ENCODE results near the gene CTIF.
A peak's percentile ranks its signal among the peaks of the same experiment; 100 is the strongest.

CTIF gene

DNA sequence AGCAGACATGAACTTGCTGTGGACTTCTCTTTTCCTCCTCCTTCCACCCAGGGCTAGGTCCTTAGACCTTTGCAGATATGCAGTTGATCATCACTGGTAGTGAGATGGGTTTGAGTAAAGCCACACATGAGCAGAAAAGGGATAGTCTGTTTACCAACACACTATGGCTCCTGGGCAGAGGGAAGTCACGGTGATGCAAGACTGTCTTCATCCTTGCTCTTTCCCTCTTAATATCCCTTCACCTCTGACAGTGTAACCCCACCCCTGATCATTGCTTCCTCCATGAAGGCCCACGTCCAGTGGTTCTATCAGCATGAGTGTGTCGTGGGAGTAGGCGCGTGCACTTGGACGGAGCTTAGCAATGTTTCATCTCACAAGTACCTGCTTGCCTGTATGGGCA lies 223.2 kb downstream of the CTIF start:
- DNase-seq: no peak

DNA sequence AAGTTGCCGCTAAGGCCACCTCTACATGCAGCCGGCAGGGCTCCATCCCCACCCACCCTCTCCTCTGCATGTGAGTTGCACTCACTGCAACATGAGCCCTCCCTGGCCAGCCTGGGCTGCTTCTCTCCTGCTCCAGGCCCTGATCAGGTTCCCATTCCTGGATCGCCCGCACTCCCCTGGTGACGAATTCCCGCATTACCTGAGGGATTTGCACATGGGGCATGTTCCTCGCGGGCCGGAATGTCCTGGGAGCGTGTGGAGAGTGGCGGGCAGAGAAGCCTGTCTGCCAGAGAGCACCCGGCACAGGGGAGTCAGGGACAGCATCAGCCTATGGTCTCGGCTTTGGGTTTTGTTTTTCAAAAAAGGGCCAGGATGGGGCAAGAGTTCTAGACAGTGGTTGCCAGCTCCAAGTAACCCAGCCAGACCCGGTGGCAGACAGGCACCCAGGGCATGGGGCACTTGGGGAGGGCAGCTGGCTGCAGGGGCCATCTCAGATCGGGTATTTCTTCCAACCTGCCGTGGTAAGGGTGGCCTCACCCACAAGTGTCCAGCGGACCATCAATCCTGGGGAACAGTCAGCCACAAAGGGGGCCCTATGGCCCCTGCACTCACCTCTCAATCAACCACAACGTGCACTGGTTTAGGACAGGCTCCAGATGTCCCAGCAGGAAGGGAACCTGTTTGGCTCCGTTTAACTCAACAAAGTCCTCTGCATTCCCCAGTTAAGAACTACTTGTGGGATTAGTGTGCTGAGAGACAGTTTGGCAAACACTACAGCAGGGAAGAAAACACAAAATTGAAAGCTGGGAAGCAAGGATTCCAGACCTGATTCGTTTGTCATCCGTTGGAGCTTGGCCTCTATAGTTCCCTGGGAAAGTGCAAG lies 224.2 kb downstream of the CTIF start:
- no peak for DNase-seq

DNA sequence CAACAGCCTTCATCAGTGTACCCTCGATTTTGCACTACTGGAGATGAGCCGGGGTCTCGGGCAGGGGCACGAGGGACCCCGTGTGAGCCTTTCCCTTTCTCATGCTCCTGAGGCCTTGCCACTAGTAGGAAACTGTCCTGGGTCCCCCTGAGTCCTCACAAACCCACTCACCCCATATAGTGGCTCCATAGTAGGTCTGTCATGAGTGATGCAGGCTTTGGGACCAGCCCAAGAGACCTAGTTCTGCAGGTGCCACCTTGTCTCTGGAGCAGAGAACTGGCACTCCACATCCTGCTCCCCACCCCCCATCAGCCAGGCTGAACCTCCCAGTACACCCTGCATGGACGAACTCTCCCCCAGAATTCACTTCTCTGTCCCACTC lies 224.9 kb downstream of the CTIF start:
- no peak for DNase-seq

DNA sequence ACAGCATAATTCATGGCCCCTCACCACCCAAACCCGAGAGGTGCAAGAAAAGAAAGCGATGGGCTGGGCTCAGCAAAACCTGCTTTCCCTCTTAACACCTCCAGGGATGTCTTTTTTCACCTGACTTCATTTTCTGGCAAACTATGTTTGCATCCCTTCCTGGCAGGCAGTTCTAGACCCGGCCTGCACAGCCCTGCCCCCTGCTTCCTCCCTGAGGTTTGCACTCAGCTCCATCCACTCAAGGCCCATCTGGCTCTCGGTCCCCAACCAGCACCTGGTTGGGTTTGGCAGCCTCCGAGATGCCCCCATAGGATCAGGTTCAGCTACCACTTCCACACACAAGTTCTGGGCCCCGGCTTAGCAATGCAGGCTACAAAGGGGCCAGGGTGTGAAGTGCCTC lies 226.2 kb downstream of the CTIF start:
- DNase-seq: no peak

DNA sequence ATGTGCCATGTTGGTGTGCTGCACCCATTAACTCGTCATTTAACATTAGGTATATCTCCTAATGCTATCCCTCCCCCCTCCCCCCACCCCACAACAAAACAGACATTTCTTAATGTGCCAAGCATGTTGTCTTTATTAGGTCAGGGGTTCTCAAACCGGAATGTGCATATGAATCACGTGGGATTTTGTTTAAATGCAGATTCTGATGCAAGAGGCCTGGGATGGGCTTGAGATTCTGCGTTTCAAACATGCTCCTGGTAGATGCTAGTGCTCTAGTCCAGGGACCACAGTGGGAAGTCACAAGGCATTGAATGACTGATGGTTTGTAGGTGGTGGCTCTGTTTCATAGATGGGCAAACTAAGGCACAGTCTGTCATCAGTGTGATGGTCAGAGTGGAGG lies 227.2 kb downstream of the CTIF start:
- no peak for DNase-seq

DNA sequence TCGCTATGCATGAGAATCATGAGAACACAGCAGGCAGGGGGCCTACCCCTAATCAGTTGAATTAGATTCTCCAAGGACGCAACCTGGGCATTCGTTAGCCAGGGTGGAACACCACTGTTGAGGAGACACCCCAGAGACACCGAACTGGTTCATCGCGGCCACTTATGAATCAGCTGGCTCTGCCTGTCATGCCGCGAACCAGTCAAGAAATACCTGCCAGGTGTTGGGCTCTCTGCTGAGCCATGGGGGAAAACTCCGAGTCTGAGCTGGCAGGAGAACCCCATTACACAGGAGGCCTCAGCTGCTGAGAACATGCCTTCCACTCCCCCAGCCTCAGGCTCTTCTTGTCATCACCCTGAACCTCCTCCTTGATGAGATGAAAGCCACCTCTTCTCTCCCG lies 227.7 kb downstream of the CTIF start:
- no peak for DNase-seq

DNA sequence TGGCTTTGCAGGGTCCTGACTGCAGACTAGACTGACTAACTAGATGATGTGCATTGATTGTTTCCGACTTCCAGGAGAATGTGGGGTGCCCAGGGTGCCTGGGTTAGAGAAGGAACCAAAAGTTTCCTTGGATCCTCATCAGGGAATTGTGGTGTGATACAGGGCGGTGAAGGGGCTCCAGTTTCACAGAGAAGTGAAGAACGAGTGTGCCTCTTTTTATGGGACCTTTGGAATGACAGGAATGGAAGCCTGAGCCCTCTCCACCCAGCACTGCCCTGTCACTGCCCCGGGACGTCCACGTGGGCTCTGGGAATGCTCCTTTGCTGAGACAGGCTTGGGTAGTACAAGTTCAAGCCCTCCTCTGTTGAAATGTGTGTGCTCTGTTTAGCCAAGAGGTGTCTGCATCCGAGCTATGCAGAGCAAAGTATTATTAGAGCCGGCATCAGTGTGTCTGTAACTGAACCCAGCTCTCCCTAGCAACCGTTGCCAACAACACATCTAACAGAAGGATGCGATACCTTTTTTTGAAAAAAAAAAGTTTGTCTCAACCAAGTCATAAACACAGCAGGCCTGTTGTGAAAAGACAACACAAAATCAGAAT lies 228.4 kb downstream of the CTIF start:
- DNase-seq: no peak

DNA sequence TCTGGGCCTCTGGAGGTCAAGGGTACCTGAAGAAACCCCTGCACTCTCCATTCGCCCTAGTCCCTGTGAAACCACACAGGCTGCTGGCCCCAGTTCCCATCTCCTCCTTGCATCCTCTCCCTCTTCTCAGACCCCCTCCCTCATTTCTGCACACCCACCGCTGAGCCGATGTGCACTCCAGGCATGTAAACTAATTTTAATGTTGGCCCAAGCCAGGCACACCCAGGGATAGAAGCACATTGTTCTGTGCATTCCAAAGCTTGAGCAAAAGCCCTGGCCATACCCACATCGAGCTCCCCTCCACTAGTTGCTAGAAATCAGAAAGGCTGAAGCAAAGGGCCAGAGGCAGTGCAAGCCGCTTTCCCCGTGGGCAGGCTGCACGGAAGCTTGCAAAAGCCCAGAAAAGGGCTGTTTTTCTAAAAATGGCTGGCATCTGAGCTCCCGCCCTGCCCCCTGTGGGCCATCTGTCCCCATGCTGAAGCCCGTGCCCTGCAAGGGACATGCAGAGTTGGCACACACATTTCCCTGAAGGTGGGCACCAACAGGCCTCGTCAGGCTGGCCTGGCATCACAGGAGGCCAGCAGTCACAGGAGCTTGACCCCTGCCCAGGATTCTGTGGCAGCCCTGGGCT lies 230.3 kb downstream of the CTIF start:
- no peak for DNase-seq

DNA sequence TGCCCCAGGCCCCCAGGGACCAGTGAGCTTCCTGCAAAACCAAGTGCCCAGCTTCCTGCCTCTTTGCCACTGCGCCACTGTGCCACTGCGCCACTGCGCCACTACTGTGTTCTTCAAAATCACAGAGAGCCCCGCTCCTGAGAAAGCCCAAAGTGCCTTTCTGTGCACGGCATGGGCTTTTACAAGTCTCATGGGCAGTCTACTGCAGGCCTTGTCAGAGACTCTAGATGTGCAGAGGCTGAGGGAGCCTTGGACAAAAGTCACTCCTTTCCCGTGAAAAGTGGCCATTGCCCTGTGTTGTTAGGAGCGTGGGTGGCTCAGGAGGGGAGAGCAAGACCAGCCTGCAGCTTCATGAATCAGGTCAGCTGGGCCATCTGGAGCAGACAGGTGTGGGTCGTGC lies 231.4 kb downstream of the CTIF start:
- DNase-seq: no peak

DNA sequence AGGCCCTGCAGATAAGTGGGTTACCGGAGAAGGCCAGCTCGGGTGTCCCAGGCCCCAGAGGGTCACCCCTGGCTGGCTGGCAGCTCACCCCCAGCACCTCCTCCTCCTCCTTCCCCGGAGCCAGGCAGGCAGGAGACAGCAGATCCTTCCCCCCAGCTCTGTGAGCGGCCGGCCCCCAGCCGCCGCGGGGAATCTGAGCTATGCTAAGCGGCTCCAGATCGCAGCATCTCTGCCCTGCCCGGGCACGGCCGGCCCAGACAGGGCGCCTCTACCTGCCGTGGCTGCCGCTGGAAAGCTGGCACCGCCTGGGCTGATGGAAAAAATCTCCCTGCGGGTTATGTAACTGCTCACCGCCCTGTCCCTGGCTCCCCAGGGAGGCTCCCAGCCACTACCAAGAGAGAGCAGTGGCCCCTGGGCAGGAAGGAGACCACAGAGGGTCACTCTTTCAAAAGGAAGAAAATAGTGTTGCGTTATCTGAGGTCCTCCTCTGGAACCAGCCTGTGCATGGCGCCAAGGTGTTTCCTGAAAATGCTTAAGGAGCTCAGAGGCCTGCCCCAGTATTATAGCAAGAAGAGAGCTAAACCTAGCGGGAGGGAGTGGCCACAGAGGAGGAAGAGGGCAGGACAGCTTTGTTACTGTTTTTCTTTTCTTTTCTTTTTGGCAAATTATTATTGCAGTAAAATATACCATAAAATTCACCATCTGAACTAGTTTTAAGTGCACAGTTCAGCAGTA lies 233.0 kb downstream of the CTIF start:
- no peak for DNase-seq

DNA sequence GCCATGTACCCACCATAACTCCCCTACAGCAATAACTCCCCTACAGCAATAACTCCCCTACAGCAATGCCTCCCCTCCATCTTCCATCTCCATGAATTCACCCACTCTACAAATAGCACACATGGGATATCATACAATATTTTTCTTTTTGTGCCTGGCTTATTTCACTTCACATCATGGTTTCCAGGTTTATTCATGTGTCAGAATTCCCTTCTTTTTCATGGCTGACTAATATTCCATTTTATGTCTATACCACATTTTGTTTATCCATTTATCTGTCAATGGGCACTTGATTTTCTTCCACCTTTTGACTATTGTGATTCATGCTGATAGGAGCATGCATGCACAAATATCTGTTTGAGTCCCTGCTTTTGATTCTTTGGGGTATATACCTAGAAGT lies 233.6 kb downstream of the CTIF start:
- no peak for DNase-seq

DNA sequence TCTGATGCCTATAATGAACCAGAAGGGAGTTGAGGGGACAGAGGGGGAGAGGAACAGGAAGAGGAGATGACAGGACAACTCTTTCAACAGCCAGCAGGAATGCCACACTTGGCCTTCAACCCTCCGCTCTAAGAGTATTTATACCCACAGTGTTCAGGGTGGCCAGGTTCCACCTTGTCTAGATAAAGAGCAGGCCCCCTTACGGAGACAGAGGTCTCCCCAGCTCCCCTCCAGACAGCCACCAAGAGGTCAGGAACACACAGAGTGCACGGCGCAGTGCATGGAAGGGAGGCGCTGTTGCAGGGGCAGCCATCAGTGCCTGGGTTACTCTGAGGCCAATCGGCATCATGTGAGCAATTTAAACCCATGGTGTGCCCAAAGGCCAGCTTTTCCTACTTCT lies 235.0 kb downstream of the CTIF start:
- no peak for DNase-seq

DNA sequence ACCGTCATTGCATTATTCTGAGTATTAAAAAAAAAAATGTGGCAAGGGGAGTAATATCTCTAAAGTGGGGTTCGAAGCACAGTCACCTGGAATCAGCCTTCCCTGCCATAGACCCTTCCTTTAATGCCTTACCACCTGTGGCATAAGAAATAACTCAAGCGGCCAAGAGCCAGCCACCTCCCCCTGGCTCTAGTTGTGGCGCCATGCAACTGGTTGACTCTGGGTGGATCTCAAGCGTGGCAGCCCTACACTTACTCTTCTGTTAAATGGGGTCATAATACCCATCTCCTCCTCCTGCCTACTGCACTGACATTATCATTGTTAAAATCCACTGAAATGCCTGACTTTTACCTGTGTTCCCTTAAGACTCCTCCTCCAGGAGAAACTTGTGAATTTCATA lies 236.1 kb downstream of the CTIF start:
- no peak for DNase-seq

DNA sequence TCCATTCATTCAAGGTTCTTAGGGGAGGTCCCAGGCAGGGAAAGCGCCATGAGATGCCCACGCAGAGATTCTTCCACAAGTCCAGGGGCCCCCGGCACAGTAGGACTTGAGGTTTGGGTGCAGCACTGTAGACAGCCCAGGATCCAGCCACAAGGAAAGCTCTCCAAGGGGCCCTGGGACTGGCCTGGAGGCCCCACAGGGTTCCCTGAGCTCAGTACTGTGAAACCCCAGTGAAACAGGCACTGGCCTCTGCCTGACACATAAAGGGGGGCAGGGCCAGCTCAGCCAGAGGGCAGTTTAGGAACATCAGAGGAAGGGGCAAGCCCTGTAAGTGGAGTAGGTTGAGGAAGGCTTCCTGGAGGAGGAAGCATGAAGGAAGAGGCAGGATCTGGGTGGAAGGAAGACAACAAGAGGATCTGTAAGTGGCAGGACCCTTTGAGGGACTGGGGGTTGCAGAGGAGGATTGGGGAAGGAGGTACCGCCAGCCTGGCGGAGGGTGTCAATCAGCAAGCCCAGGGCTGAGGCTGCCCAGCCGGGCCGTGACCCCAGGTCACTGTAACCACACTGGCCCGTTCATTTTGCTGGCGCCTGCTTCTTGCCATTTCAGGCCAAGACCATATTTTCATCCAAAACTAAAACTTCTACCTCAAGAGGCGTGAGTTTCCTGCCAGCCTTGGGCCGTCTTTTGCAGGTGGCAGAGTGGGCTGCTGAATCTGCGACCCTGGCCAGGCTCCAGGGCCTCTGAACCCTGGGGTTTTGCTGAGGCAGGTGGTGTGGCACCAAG lies 236.7 kb downstream of the CTIF start:
- DNase-seq: no peak

DNA sequence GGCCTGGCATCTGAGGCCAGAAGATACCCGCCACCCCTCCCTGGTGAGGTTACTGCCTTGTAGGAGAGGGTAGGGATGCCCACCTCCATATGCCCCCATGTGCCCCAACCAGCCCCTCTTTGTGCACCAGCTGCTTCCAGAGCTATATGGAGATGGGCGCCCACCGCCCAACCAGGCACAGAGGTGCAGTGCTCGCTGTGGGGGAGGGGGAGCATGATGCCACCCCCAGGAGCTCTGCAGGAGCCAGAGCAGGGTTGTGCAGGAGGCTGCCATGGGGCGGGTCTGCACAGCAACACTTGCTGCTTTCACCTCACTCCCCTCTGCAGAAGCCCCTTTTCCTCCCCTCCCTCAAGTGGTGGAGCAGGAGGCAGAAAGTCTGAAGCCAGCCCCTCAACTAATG lies 237.3 kb downstream of the CTIF start:
- DNase-seq: no peak

DNA sequence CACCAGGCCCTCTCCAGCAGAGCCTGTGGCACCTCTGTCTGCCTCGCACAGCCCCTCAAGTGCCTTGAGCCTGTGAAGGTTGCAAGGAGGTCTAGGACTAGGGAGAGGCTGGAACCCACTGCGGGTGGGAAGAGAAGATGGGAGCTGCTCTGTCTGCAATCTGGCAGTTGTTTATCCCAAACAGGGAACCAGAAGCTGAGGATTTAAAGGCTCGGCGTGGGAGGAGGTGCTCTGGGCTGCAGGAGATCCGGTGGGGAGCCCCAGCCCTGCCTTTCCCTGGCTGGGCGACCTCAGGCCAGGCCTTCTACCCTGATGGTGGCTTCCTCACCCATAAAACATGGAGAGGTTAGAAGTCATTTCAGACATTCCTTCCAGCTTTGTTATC lies 237.8 kb downstream of the CTIF start:
- no peak for DNase-seq

DNA sequence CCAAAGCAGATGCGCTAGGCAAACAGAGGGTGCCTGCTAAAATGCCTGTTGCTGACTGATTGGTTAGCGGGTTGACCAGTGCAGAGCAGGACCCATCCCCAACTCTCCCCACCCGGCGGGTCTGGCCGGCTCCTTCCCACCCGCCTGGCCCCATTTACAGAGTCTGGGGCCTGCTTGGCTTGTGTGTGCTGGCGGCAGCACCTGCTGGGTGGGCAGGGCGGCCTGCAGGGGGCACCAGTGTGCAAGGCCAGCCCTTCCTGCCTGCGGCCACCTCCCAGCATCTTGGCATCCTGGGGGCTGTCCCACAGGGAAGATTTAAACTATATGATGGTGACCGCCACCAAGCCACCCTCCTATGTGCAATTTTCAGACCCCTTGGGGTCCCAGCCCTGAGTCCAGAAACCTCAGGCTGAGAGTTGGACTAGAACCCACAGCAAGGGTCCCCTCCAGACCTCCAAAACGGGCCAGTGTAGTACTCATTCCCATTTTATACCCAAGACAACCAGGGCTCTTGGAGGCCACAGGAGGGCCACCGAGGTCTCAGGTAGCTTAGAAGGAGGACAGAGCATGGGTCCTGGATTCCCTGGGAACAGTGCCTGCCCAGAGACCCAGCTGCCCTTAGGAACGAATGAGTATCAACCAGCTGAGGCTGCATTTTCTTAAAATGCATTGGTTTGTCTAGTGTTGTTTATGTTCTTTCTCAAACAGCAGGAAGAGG lies 238.4 kb downstream of the CTIF start:
- peak; percentile 56 for DNase-seq

DNA sequence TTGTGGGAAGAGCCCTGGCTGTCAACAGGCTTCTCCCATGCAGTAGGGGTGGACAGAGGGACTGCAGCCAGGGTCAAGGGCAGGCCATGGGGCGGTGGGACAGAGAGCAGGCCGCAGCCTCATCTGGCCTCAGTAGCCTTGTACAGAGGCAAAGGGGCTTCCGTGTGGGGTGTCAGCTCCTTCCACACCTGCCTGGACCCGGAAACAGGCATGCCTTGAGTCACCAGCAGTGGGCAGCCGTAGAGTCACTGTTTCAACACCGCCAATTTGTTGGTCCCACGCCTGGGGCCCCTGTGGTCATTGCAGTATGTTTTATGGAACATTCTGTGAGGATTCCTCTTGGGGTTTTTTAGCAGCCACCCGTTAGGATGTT lies 238.9 kb downstream of the CTIF start:
- no peak for DNase-seq

DNA sequence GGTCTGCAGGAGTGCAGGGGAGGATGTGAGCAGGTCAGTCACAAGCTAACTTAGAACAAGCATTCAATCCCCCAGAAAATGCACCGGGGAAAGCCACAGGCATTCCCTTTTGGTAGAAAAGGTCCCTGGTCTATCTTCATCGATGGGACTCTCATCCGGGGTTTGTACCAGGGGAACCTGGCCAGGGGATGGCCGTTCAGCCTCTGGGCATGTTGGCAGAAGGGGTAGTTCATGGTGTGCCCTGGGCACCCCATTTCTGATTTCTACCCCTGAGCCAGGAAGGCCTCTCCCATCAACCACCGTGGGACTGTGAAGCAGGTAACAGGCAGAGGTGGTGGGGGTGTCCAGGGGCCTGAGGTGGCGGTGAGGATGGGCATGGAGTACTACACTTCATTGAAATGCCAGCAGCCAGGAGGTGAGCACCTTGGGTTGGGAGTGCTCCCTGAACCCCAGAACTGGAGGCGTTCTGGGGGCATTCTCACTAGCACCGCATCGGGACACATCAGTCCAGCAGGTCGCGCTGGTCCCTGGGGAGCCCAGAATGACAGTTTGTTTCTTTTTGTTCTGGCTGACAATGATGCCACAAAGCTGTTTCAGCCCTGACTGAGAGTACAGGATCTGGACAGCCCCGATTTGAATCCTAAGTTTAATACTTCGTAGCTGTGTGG lies 239.6 kb downstream of the CTIF start:
- DNase-seq: no peak

DNA sequence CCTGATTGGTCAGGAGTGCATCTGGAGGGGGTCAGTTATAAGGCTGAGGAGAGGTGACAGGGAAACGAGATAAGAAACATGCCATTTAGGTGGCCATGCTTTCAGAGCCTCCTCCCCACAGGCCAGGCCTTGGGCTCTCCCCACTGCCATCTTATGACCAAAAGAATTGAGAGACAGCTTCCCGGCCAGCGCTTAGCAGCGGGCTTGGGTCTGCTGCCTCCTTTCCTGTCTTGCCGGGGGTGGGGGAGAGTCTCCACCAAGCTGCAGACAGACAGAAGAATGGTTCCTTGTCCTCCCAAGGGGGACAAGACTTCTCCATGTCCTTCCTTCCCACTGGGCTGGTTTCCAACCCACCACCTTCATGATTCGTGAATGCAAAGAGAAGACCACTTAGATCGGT lies 240.6 kb downstream of the CTIF start:
- DNase-seq: no peak

DNA sequence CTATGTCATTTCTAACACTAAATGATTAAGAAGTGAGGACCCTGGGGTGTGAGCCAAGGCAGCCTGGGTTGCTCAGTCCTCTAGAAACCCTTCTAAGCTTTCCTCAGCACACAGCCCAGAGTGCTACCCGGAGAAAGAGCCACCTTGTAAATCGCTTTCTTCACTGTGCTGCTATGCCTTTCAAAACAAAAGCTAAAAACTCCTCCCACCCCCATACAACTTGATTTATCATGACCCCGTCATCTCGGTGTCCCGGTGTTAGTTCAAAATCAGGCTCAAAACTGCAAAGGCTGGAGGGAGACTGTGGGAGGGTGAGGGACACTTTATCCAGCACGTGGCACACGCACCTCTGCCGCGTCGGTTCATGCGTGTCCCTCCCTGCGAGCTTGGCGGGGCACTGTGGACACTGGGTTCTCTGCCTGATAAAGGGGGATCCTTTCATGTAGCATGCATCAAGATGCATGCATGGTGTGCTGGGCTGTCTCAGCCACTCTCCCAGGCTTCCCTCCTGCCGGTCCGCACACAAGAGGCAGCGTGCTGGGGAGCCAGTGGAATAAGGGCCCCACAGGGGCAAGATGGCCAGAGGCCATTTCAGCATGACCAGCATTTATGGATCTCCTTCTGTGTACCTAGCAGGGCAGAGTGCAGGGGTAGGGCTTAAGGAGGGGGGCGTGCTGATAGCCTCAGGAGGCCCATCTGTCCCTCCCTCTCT lies 241.5 kb downstream of the CTIF start:
- no peak for DNase-seq
